Measurements from ENCODE around the gene CAMK1. TPM values are rescaled to one million over a fixed set of nuclear protein-coding genes. Genes with fewer than 3 reads are reported as not detected.
A peak's percentile ranks its signal among the peaks of the same experiment; 100 is the strongest.

The CAMK1 gene
- total RNA-seq, 2 experiments from 2014 or later = 0.74 to 1.1 TPM

- no peaks in the 10 kb centered on the region for H3K9me3 ChIP-seq (ENCODE audit: control insufficient read depth in 1 of 2, insufficient read depth in 1 of 2, low read length in 2 of 2)
- Mint-ChIP-seq H3K9me3 (no peaks in the 10 kb centered on the region), H3K36me3 (ENCODE audit: low read depth) (peaks cover 18% of the 10 kb centered on the region), H3K27ac (peak overlapping the region; percentile 22), H3K27me3 (no peaks in the 10 kb centered on the region), H3K4me3 (peak overlapping the region; percentile 70), H3K4me1 (ENCODE audit: low read depth) (peaks cover 50% of the 10 kb centered on the region)
- no peaks in the 10 kb centered on the region for H3K36me3 ChIP-seq (ENCODE audit: insufficient read depth, low read length)
- intact Hi-C loops (cut with DNase I, micrococcal nuclease) = loop anchor here (2.0 to 5.0 kb wide), 5 partner anchors 23 to 375 kb away; partner anchors contain the start of gene MTMR14 (in 1 of the 2)
- ChIA-PET CTCF (interaction anchor here (0.6 to 1.9 kb wide), 6 partner anchors 10 to 81 kb away, joined by 3 to 9 read pairs (median 4); partner anchors contain the start of gene OGG1), POLR2A (interaction anchor here (1.3 to 1.9 kb wide), 4 partner anchors 22 to 331 kb away, joined by 4 to 10 read pairs (median 7); partner anchors contain the start of genes ARPC4, MTMR14 and OGG1)
- H3K4me1 ChIP-seq (ENCODE audit: insufficient read depth, low read length) = peaks cover 32% of the 10 kb centered on the region
- no peaks in the 10 kb centered on the region for H3K27me3 ChIP-seq (ENCODE audit: control insufficient read depth in 1 of 2, insufficient read depth in 2 of 2, low read length in 2 of 2)
- no peak overlapping the region for H3K4me3 ChIP-seq (ENCODE audit: low read length)
- TF ChIP-seq CTCF (IDR thresholded peaks at IDR 0.05) = no peak
- ATAC-seq (ENCODE audit: poor library complexity) (no peak), DNase-seq (no peak)
- no peak overlapping the region for H3K27ac ChIP-seq (ENCODE audit: low read depth in 1 of 2, low read length in 2 of 2)
Measured at GRCh38 chr3:9727743-9728142, 42.0 kb downstream of the CAMK1 start.

GRCh38 chr3:9727041-9727595, 42.6 kb downstream of the CAMK1 start:
- Histone ChIP-seq H3K36me3 (ENCODE audit: insufficient read depth, low read length) (no peaks in the 10 kb centered on the region), H3K9me3 (ENCODE audit: control insufficient read depth in 1 of 2, insufficient read depth in 1 of 2, low read length in 2 of 2) (no peaks in the 10 kb centered on the region), H3K27me3 (ENCODE audit: control insufficient read depth in 1 of 2, insufficient read depth in 2 of 2, low read length in 2 of 2) (no peaks in the 10 kb centered on the region), H3K27ac (ENCODE audit: low read depth in 1 of 2, low read length in 2 of 2) (no peak overlapping the region), H3K4me3 (ENCODE audit: low read length) (peak overlapping the region; percentile 35), H3K4me1 (ENCODE audit: insufficient read depth, low read length) (peaks cover 26% of the 10 kb centered on the region)
- peaks cover 44% of the 10 kb centered on the region for H3K4me1 Mint-ChIP-seq (ENCODE audit: low read depth)
- peak; percentile 27 for ATAC-seq (ENCODE audit: poor library complexity)
- no peaks in the 10 kb centered on the region for H3K9me3 Mint-ChIP-seq
- peak overlapping the region; percentile 22 for H3K27ac Mint-ChIP-seq
- peak; percentile 81 for TF ChIP-seq CTCF (IDR thresholded peaks at IDR 0.05)
- H3K4me3 Mint-ChIP-seq = peak overlapping the region; percentile 70
- peaks cover 12% of the 10 kb centered on the region for H3K36me3 Mint-ChIP-seq (ENCODE audit: low read depth)
- ChIA-PET POLR2A (interaction anchor here (1.3 to 1.9 kb wide), 4 partner anchors 23 to 330 kb away, joined by 4 to 10 read pairs (median 7); partner anchors contain the start of genes ARPC4, MTMR14 and OGG1), CTCF (interaction anchor here (0.6 to 1.9 kb wide), 8 partner anchors 9 to 82 kb away, joined by 3 to 9 read pairs (median 4); partner anchors contain the start of genes ARPC4, OGG1 and TADA3)
- no peaks in the 10 kb centered on the region for H3K27me3 Mint-ChIP-seq
- DNase-seq = peak in 13 of 14 experiments; percentile 38 to 83 (median 49)
- intact Hi-C loops (cut with DNase I, micrococcal nuclease) = loop anchor here (2.0 to 5.0 kb wide), 4 partner anchors 22 to 375 kb away; no protein-coding TSS in a partner anchor

- no peak overlapping the region for H3K27ac Mint-ChIP-seq
Measured at GRCh38 chr3:9725775-9726515, 43.8 kb downstream of the CAMK1 start.

More at GRCh38 chr3:9725775-9726515, 43.8 kb downstream of the CAMK1 start:
- Histone ChIP-seq H3K4me3 (ENCODE audit: low read length) (no peak overlapping the region), H3K9me3 (ENCODE audit: control insufficient read depth in 1 of 2, insufficient read depth in 1 of 2, low read length in 2 of 2) (no peaks in the 10 kb centered on the region), H3K36me3 (ENCODE audit: insufficient read depth, low read length) (no peaks in the 10 kb centered on the region), H3K27me3 (ENCODE audit: control insufficient read depth in 1 of 2, insufficient read depth in 2 of 2, low read length in 2 of 2) (no peaks in the 10 kb centered on the region), H3K4me1 (ENCODE audit: insufficient read depth, low read length) (peaks cover 23% of the 10 kb centered on the region), H3K27ac (ENCODE audit: low read depth in 1 of 2, low read length in 2 of 2) (no peak overlapping the region)
- no peak for DNase-seq
- ChIA-PET POLR2A (no interaction called here), CTCF (no interaction called here)
- Mint-ChIP-seq H3K9me3 (no peaks in the 10 kb centered on the region), H3K4me1 (ENCODE audit: low read depth) (peaks cover 40% of the 10 kb centered on the region), H3K27me3 (no peaks in the 10 kb centered on the region), H3K4me3 (no peak overlapping the region), H3K36me3 (ENCODE audit: low read depth) (peaks cover 5% of the 10 kb centered on the region)
- no peak for ATAC-seq (ENCODE audit: poor library complexity)
- intact Hi-C loops (cut with DNase I, micrococcal nuclease) = loop anchor here (2.0 to 5.0 kb wide), 4 partner anchors 21 to 374 kb away; no protein-coding TSS in a partner anchor
- TF ChIP-seq CTCF (IDR thresholded peaks at IDR 0.05) = no peak

Measured in CD4-positive, alpha-beta T cell (primary cell).